DOHH2 (cell line): Measurements from ENCODE around the gene ADARB1.

ENCODE experiments used
- EZH2phosphoT487 ChIP-seq: fragments of 200-600 bp; sonication (generic); IDR thresholded peaks from 2 replicates; pipeline ENCODE4 v1.6.1; 2017; ENCODE audit warnings: borderline replicate concordance, mild to moderate bottlenecking, antibody characterized with exemption, low read length, moderate library complexity, mixed read lengths
- TF ChIP-seq, protein P1 (sequence below): fragments of 200-600 bp; sonication (generic); IDR thresholded peaks from one replicate; pipeline ENCODE4 v1.5.1; 2014; ENCODE audit warnings: antibody characterized with exemption, mild to moderate bottlenecking, low read depth, low read length; ENCODE audit not compliant: poor library complexity, severe bottlenecking

DNA sequence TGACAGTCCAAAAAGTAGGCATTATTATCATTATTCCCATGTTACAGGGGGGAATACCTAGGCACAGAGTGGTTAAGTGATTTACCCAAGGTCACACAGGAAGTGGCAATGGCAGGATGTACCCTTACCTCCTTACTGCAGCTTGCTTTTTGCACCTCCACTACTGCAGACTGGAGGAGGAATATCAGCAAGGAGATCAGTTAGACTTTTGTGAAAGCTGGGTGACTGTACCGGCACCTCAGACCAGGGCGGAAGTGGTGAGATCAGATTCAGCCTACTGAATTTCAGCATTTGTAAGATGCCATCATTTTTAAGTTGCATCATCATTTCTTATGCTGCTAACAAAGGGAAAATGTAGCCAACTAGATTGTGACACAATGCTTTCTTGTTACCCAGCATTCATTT, 4.5 kb downstream of the ADARB1 start:
- TF ChIP-seq, protein P1, sequence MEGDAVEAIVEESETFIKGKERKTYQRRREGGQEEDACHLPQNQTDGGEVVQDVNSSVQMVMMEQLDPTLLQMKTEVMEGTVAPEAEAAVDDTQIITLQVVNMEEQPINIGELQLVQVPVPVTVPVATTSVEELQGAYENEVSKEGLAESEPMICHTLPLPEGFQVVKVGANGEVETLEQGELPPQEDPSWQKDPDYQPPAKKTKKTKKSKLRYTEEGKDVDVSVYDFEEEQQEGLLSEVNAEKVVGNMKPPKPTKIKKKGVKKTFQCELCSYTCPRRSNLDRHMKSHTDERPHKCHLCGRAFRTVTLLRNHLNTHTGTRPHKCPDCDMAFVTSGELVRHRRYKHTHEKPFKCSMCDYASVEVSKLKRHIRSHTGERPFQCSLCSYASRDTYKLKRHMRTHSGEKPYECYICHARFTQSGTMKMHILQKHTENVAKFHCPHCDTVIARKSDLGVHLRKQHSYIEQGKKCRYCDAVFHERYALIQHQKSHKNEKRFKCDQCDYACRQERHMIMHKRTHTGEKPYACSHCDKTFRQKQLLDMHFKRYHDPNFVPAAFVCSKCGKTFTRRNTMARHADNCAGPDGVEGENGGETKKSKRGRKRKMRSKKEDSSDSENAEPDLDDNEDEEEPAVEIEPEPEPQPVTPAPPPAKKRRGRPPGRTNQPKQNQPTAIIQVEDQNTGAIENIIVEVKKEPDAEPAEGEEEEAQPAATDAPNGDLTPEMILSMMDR = no peak
- no peak for TF ChIP-seq EZH2phosphoT487
